K562 (cell line): ENCODE data around the gene RAMAC. TPM values are rescaled to one million over a fixed set of nuclear protein-coding genes. Genes with fewer than 3 reads are reported as not detected.

Experiments used
- ATF7 ChIP-seq: fragments of 450-650 bp; IDR thresholded peaks from 2 replicates; pipeline ENCODE4 v1.7.1; 2014; ENCODE audit warnings: mild to moderate bottlenecking, moderate library complexity
- CBX2 ChIP-seq: fragments of 200-600 bp; sonication (generic); IDR thresholded peaks from one replicate; pipeline ENCODE4 v1.6.1; 2012; ENCODE audit warnings: mild to moderate bottlenecking, low read length, inconsistent platforms; ENCODE audit not compliant: insufficient read depth, poor library complexity, severe bottlenecking
- CREB3 ChIP-seq: fragments of 450-650 bp; conservative IDR thresholded peaks from 2 replicates; pipeline ENCODE4 v1.6.1; 2016; ENCODE audit warnings: missing genetic modification characterization, low read depth, mild to moderate bottlenecking, missing compliant biosample characterization, moderate library complexity
- DIDO1 ChIP-seq: fragments of 450-650 bp; IDR thresholded peaks from 2 replicates; pipeline ENCODE4 v1.6.1; 2016; ENCODE audit warnings: low read depth, missing biosample characterization, missing genetic modification characterization
- EHMT2 ChIP-seq: fragments of 450-650 bp; IDR thresholded peaks from 2 replicates; pipeline ENCODE4 v1.6.1; 2018; ENCODE audit warnings: antibody characterized with exemption
- HDAC1 ChIP-seq, 2 experiments: fragments of 450-650 bp; IDR thresholded peaks; 2 replicates each; pipeline ENCODE4 v1.6.1; 2016 to 2017; ENCODE audit warnings: inconsistent platforms in 1 of 2, mild to moderate bottlenecking in 1 of 2, moderate library complexity in 1 of 2
- HNRNPLL ChIP-seq: fragments of 200-400 bp; formaldehyde crosslinking; IDR thresholded peaks from 2 replicates; pipeline ENCODE4 v1.6.1; 2017; ENCODE audit warnings: low read length, low read depth, mild to moderate bottlenecking; ENCODE audit not compliant: poor library complexity, severe bottlenecking
- ILF3 ChIP-seq: fragments of 450-650 bp; IDR thresholded peaks from 2 replicates; pipeline ENCODE4 v1.6.1; 2018; ENCODE audit warnings: antibody characterized with exemption, mild to moderate bottlenecking, moderate library complexity, borderline replicate concordance
- IRF1 ChIP-seq: sonication (generic); formaldehyde crosslinking; IDR thresholded peaks from 2 replicates; pipeline ENCODE4 v1.8.0; 2022; ENCODE audit warnings: missing genetic modification reagents, mild to moderate bottlenecking, borderline replicate concordance
- KAT2B ChIP-seq: IDR thresholded peaks from one replicate; pipeline ENCODE4 v1.6.1; 2012; ENCODE audit warnings: low read depth, mild to moderate bottlenecking, control low read depth, inconsistent platforms, low read length, moderate library complexity
- KLF16 ChIP-seq: IDR thresholded peaks from 2 replicates; pipeline ENCODE4 v1.6.1; 2016; ENCODE audit warnings: antibody characterized with exemption
- L3MBTL2 ChIP-seq: fragments of 450-650 bp; IDR thresholded peaks from 2 replicates; pipeline ENCODE4 v1.6.1; 2016; ENCODE audit warnings: mild to moderate bottlenecking, moderate library complexity
- MTF1 ChIP-seq: fragments of 250-450 bp; sonication (Bioruptor Pico); IDR thresholded peaks from 2 replicates; pipeline ENCODE4 v1.9.0; 2021; ENCODE audit warnings: moderate library complexity, mild to moderate bottlenecking, inconsistent platforms, borderline replicate concordance
- NFXL1 ChIP-seq: fragments of 450-650 bp; formaldehyde crosslinking; IDR thresholded peaks from 2 replicates; pipeline ENCODE4 v1.4.0; 2021; ENCODE audit warnings: mild to moderate bottlenecking
- NKRF ChIP-seq: fragments of 450-650 bp; IDR thresholded peaks from 2 replicates; pipeline ENCODE4 v1.6.1; 2016; ENCODE audit warnings: borderline replicate concordance
- NR4A1 ChIP-seq, 2 experiments: fragments of 250-450 bp in 1 of 2; fragments of 450-650 bp in 1 of 2; sonication (Bioruptor Pico) in 1 of 2; IDR thresholded peaks; 2 replicates each; pipeline versions ENCODE4 v1.4.0 to v1.6.1; 2016 to 2020; ENCODE audit warnings: mild to moderate bottlenecking in 2 of 2, missing compliant biosample characterization in 1 of 2, missing genetic modification characterization in 1 of 2, moderate library complexity in 1 of 2
- PHF20 ChIP-seq: fragments of 450-650 bp; IDR thresholded peaks from 2 replicates; pipeline ENCODE4 v1.6.1; 2018; ENCODE audit not compliant: partially characterized antibody
- POLR2B ChIP-seq: fragments of 450-650 bp; IDR thresholded peaks from 2 replicates; pipeline ENCODE4 v1.6.1; 2018; ENCODE audit warnings: low read depth; ENCODE audit not compliant: partially characterized antibody
- TEAD2 ChIP-seq: fragments of 450-650 bp; IDR thresholded peaks from 2 replicates; pipeline ENCODE4 v1.6.1; 2016; ENCODE audit warnings: missing genetic modification characterization, control low read depth, missing compliant biosample characterization
- ZNF311 ChIP-seq: fragments of 250-450 bp; sonication (Bioruptor Pico); IDR thresholded peaks from 2 replicates; pipeline ENCODE4 v1.4.0; 2020; ENCODE audit warnings: mild to moderate bottlenecking, moderate library complexity
- ZNF445 ChIP-seq: fragments of 250-450 bp; sonication (Bioruptor Pico); IDR thresholded peaks from 2 replicates; pipeline ENCODE4 v1.4.0; 2020; ENCODE audit warnings: low read depth, mild to moderate bottlenecking, moderate library complexity
- ZNF507 ChIP-seq: conservative IDR thresholded peaks from 2 replicates; pipeline ENCODE4 v1.6.1; 2017; ENCODE audit warnings: missing genetic modification characterization, missing compliant biosample characterization
- ZNF589 ChIP-seq: fragments of 200-800 bp; sonication (Bioruptor generic); IDR thresholded peaks from 2 replicates; pipeline ENCODE4 v1.6.1; 2016; ENCODE audit warnings: low read depth, missing genetic modification characterization, missing compliant biosample characterization
- ZNF668 ChIP-seq: fragments of 250-450 bp; sonication (Bioruptor Pico); IDR thresholded peaks from 2 replicates; pipeline ENCODE4 v1.8.0; 2022; ENCODE audit warnings: mild to moderate bottlenecking, inconsistent platforms
- ZSCAN32 ChIP-seq: fragments of 450-650 bp; formaldehyde crosslinking; IDR thresholded peaks from 2 replicates; pipeline ENCODE4 v1.4.0; 2020; ENCODE audit warnings: mild to moderate bottlenecking, moderate library complexity
- polyA plus RNA-seq, 8 experiments: library from polyadenylated mRNA; depleted of rRNA in 4 of 8; stranded (reverse) in 5 of 8; unstranded in 3 of 8; fragments of >200 nt; fragmentation: Nextera tagmentation in 2 of 8; fragmentation: Illumina TruSeq in 1 of 8; extraction: Ambion mirVana in 2 of 8; extraction: Trizol in 1 of 8; gene quantifications; 2 replicates each; pipeline versions ENCODE4 v1.2.1 to v1.2.3, GENCODE V29; 2011 to 2014; ENCODE audit warnings: inconsistent platforms in 1 of 8, missing spikeins in 1 of 8
- total RNA-seq, 7 experiments: library from RNA; depleted of rRNA in 6 of 7; stranded (reverse); fragments of >200 nt in 6 of 7; fragmentation: Illumina TruSeq in 2 of 7; extraction: Trizol in 2 of 7; gene quantifications; 2 replicates each; pipeline versions ENCODE4 v1.2.1 to v1.2.3, GENCODE V29; 2011 to 2021; ENCODE audit warnings: low replicate concordance in 1 of 7

Gene RAMAC
- total and polyA plus RNA-seq, 9 of the 15 experiments (the other 6 are each of a cell fraction or from before 2014, with no cell fraction given) = 26.9 to 108 (median 38.4) TPM

GRCh38 chr15:82985688-82986441 lies at the start of gene RAMAC (continued):
- TF ChIP-seq NKRF = peak; percentile 75; the same call in 1 of the 2 replicates
- TF ChIP-seq POLR2B = peak; percentile 80
- no peak for TF ChIP-seq IRF1 (CRISPR knock-in tag)
- TF ChIP-seq PHF20 = peak; percentile 91
- TF ChIP-seq ZNF311 = no peak
- TF ChIP-seq ZNF445 (CRISPR knock-in tag) = 0 out of 2 replicates have a peak, but pooled peaks have one; percentile 36
- no peak for TF ChIP-seq KLF16
- peak; percentile 98 for TF ChIP-seq L3MBTL2
- TF ChIP-seq ZNF668 (CRISPR knock-in tag) = no peak
- no peak for TF ChIP-seq CBX2
- TF ChIP-seq HDAC1 (IDR thresholded peaks at IDR 0.05) = peak in 1 of 2 experiments; percentile 71; a peak in 2 of 4 replicates
- peak; percentile 69 for TF ChIP-seq DIDO1 (tag)
- 0 out of 2 replicates have a peak, but pooled peaks have one; percentile 53 for TF ChIP-seq ATF7
- peak; percentile 79 for TF ChIP-seq CREB3 (tag)
- peak; percentile 79; the same call in 1 of the 2 replicates for TF ChIP-seq NFXL1 (CRISPR knock-in tag)
- TF ChIP-seq KAT2B = no peak
- TF ChIP-seq ZSCAN32 (CRISPR knock-in tag) = no peak
- TF ChIP-seq ILF3 = no peak
- TF ChIP-seq TEAD2 = no peak
- no peak for TF ChIP-seq HNRNPLL
- TF ChIP-seq ZNF507 = no peak
- TF ChIP-seq EHMT2 = peak; percentile 88
- peak; percentile 79; the same call in 1 of the 2 replicates for TF ChIP-seq NR4A1 (CRISPR knock-in tag; IDR thresholded peaks at IDR 0.05)
- peak; percentile 83; the same call in 1 of the 2 replicates for TF ChIP-seq NR4A1 (tag; IDR thresholded peaks at IDR 0.05)
- TF ChIP-seq ZNF589 (CRISPR knock-in tag) = peak; percentile 33; the same call in 1 of the 2 replicates
- no peak for TF ChIP-seq MTF1 (CRISPR knock-in tag)
